Prostate gland (tissue), 2 donors: ENCODE data around the gene SDC3.

Experiments used
- POLR2AphosphoS5 ChIP-seq: sonication (generic); formaldehyde crosslinking; IDR thresholded peaks from one replicate; pipeline ENCODE4 v1.6.1; 2017; ENCODE audit warnings: antibody characterized with exemption
- TF ChIP-seq, protein P1 (sequence below), 4 experiments: fragments of 200-600 bp in 2 of 4; fragments of 450-650 bp in 2 of 4; sonication (generic) in 2 of 4; IDR thresholded peaks; 1 replicate in 3 of 4; 2 replicates in 1 of 4; pipeline ENCODE4 v1.5.1; 2016 to 2019; ENCODE audit warnings: antibody characterized with exemption in 4 of 4, mild to moderate bottlenecking in 2 of 4, moderate library complexity in 2 of 4

DNA sequence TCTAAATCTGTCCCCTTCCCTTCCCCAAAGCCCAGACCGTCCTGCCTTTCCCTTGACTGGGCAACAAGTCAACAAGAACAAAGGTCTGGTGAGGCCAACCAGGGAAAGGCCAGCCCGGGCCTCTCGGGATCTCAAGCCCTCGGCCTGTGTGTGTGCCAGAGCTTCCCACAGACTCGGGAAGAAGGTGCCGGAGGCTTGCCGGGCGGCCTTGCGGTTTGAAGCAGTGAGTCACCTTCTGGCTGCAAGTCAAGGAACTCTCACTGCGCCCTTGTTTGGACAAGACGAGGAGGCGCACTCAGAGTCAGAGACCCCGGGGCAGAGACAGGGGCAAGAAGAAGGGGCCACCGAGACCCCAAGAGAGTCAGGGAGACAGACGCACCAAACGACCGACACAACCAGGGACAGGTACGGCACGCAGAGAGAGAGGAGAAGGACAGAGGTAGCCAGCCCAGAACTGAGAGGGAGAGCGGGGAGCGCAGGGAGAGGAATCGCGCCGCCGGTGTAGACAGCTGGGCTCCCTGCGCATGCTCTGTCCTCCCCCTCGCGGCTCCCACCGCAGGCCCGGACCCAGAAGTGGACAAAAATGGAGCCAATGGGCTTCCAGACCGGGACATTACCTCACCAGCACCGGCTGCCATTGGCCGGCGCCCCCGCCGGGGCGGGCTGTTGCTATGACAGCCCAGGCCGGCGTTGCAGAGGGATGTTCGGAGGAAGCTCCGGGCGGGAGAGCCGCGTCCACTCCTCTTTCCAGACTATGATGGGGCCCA is 84.4 kb downstream of the SDC3 start:
- TF ChIP-seq, protein P1, sequence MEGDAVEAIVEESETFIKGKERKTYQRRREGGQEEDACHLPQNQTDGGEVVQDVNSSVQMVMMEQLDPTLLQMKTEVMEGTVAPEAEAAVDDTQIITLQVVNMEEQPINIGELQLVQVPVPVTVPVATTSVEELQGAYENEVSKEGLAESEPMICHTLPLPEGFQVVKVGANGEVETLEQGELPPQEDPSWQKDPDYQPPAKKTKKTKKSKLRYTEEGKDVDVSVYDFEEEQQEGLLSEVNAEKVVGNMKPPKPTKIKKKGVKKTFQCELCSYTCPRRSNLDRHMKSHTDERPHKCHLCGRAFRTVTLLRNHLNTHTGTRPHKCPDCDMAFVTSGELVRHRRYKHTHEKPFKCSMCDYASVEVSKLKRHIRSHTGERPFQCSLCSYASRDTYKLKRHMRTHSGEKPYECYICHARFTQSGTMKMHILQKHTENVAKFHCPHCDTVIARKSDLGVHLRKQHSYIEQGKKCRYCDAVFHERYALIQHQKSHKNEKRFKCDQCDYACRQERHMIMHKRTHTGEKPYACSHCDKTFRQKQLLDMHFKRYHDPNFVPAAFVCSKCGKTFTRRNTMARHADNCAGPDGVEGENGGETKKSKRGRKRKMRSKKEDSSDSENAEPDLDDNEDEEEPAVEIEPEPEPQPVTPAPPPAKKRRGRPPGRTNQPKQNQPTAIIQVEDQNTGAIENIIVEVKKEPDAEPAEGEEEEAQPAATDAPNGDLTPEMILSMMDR (IDR thresholded peaks at IDR 0.05), result peak in 2 of 4 experiments; percentile 22 to 25
- peak; percentile 89 for TF ChIP-seq POLR2AphosphoS5
